Measurements from ENCODE around the gene RDX. TPM values are rescaled to one million over a fixed set of nuclear protein-coding genes. Genes with fewer than 3 reads are reported as not detected.

The RDX gene
- total RNA-seq, 4 donors from 2014 or later: 75.7 to 114 (median 106) TPM

- ATAC-seq: no peak
- H3K27me3 ChIP-seq: no peaks in the 10 kb centered on the region
- H3K4me3 ChIP-seq: no peak overlapping the region
- H3K27ac ChIP-seq: no peak overlapping the region
- WGBS, 2 donors (ENCODE audit: low coverage in 1 of 2): 90 to 93% methylated on average over 4 to 9 of the region's 9 CpGs
- no peaks in the 10 kb centered on the region for H3K9me3 ChIP-seq
- TF ChIP-seq EP300 (IDR thresholded peaks at IDR 0.05) (no peak), POLR2A (IDR thresholded peaks at IDR 0.05) (no peak), POLR2AphosphoS5 (IDR thresholded peaks at IDR 0.05) (no peak), CTCF (IDR thresholded peaks at IDR 0.05) (no peak)
- peaks cover 0 to 1% (median 0%) of the 10 kb centered on the region in 3 donors for H3K4me1 ChIP-seq
- peaks cover 0 to 50% of the 10 kb centered on the region in 2 donors for H3K36me3 ChIP-seq
These were observed 137.9 kb downstream of the RDX start for GRCh38 chr11:110158317-110159200.

GRCh38 chr11:110156503-110156902, 139.9 kb downstream of the RDX start:
- WGBS, 2 donors (ENCODE audit: low coverage in 1 of 2): 66 to 100% methylated on average over 3 of the region's 4 CpGs
- no peak overlapping the region for H3K27ac ChIP-seq
- H3K27me3 ChIP-seq: no peaks in the 10 kb centered on the region
- H3K4me3 ChIP-seq: no peak overlapping the region
- no peak for ATAC-seq
- peaks cover 0 to 21% (median 0%) of the 10 kb centered on the region in 3 donors for H3K4me1 ChIP-seq
- TF ChIP-seq POLR2AphosphoS5 (IDR thresholded peaks at IDR 0.05) (no peak), EP300 (IDR thresholded peaks at IDR 0.05) (no peak), POLR2A (IDR thresholded peaks at IDR 0.05) (no peak), CTCF (IDR thresholded peaks at IDR 0.05) (no peak)
- H3K36me3 ChIP-seq: peaks cover 0 to 43% of the 10 kb centered on the region in 2 donors
- H3K9me3 ChIP-seq: no peaks in the 10 kb centered on the region

- TF ChIP-seq POLR2A (IDR thresholded peaks at IDR 0.05): no peak
- TF ChIP-seq CTCF (IDR thresholded peaks at IDR 0.05): no peak
- no peak for TF ChIP-seq EP300 (IDR thresholded peaks at IDR 0.05)
- no peak for TF ChIP-seq POLR2AphosphoS5 (IDR thresholded peaks at IDR 0.05)
- H3K4me1 ChIP-seq: peaks cover 2 to 29% (median 7%) of the 10 kb centered on the region in 3 donors
- H3K36me3 ChIP-seq: peaks cover 0 to 20% of the 10 kb centered on the region in 2 donors
- H3K9me3 ChIP-seq: no peaks in the 10 kb centered on the region
- no peaks in the 10 kb centered on the region for H3K27me3 ChIP-seq
- no peak for ATAC-seq
- H3K27ac ChIP-seq: no peak overlapping the region
- no peak overlapping the region for H3K4me3 ChIP-seq
These were observed 142.9 kb downstream of the RDX start for GRCh38 chr11:110153474-110153873.

- TF ChIP-seq EP300 (IDR thresholded peaks at IDR 0.05): no peak
- Histone ChIP-seq H3K4me1 (peaks cover 2 to 40% (median 8%) of the 10 kb centered on the region in 3 donors), H3K4me3 (no peak overlapping the region), H3K27ac (no peak overlapping the region), H3K36me3 (peaks cover 0 to 12% of the 10 kb centered on the region in 2 donors), H3K9me3 (no peaks in the 10 kb centered on the region), H3K27me3 (no peaks in the 10 kb centered on the region)
- 50 to 60% methylated on average over 1 of the region's 1 CpG for WGBS, 2 donors (ENCODE audit: low coverage in 1 of 2)
- no peak for ATAC-seq
These were observed 144.2 kb downstream of the RDX start for GRCh38 chr11:110152199-110152598.

- Histone ChIP-seq H3K36me3 (peaks cover 0 to 15% of the 10 kb centered on the region in 2 donors), H3K4me1 (peaks cover 2 to 40% (median 8%) of the 10 kb centered on the region in 3 donors), H3K4me3 (no peak overlapping the region), H3K27ac (no peak overlapping the region), H3K27me3 (no peaks in the 10 kb centered on the region), H3K9me3 (no peaks in the 10 kb centered on the region)
- WGBS, 2 donors (ENCODE audit: low coverage in 1 of 2): 57 to 77% methylated on average over 3 to 9 of the region's 9 CpGs
- no peak for ATAC-seq
- no peak for TF ChIP-seq CTCF (IDR thresholded peaks at IDR 0.05)
- no peak for TF ChIP-seq POLR2AphosphoS5 (IDR thresholded peaks at IDR 0.05)
- no peak for TF ChIP-seq POLR2A (IDR thresholded peaks at IDR 0.05)
- no peak for TF ChIP-seq EP300 (IDR thresholded peaks at IDR 0.05)
These were observed 147.4 kb downstream of the RDX start for GRCh38 chr11:110148775-110149744.
